HG02981 (cell line): Measurements from ENCODE around the gene IVNS1ABP.
A peak's percentile ranks its signal among the peaks of the same experiment; 100 is the strongest.
"Not testable (repeated sequence)": the region's sequence is repeated elsewhere in the genome, so short reads cannot be mapped to it uniquely, and the experiment has no call there.

Source experiments
- ATAC-seq: cut with Tn5 transposase; IDR thresholded peaks from one replicate; pipeline ENCODE4 v1.9.1; 2021; ENCODE audit warnings: mild to moderate bottlenecking, moderate library complexity; ENCODE audit not compliant: unreplicated experiment

The IVNS1ABP gene

DNA sequence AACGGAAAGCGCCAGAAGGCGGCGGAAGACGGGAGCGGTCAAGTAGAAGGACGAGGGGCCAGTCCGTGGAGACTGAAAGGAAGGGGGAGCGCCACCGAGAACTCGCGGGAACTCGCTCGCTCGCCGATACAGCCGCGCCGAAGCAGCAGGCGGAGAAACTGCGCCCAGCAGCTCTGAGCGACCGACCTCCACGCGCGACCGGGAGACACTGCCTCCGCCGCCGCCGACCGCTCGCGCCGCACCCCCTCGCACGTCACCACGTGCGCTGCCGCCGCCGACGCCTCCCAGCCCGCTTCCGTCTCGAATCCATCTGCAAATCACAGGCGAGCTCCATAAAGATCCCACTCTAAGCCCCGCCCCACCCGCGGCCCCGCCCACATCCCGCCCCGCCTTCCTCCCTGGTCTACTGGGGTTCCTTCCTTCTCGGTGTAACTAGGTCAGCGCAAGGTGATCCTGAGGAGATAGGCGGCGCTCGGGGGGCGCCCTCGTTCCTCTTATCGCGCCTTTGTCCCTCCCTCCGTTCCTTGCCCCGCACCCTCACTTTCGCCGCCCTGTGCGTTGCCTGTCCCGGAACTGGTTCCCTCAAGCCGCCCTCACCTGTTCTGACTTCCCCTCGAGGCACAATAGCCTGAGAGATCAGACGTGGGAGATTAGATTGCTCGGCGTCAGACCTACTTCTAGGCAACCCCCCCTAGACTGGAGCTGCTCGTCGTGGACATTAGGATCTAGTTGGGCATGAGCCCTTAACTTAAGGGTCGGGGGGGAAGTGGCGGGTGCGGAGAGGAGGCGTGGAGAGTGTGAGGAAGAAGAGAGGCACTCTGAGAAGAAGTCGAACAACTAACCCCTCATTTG lies at the start of gene IVNS1ABP:
Gene IVNS1ABP (minus strand): TSS at position 210 of the 852 bp plus-strand sequence. CDS start 7,750 bp downstream, outside the sequence.
- ATAC-seq = peak; percentile 67

GRCh38 chr1:185365951-185366350 lies 48.9 kb upstream of the IVNS1ABP start:
- ATAC-seq = no peak

DNA sequence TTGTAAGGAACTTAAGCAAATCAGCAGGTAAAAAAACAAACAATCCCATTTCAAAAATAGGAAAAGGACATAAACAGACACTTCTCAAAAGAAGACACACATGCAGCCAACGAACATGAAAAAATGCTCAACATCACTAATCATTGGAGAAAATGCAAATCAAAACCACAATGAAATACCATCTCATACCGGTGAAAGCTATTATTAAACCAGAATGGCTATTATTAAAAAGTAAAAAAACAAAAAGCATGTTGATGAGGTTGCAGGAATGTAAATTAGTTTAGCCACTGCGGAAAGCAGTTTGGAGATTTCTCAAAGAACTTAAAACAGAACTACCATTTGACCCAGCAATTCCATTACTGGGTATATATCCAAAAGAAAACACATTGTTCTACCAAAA lies 47.5 kb upstream of the IVNS1ABP start:
- not testable (repeated sequence) for ATAC-seq

DNA sequence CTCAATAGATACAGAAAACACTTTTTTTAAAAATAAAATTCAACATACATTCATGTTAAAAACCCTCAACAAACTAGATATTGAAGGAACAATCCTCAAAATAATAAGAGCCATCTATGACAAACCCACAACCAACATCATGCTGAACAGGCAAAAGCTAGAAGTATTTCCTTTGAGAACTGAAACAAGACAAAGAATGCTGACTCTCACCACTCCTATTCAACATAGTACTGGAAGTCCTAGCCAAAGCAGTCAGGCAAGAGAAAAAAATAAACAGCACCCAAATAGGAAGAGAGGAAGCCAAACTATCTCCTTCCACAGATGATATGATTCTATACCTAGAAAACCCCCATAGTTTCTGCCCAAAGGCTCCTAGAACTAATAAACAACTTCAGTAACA lies 46.2 kb upstream of the IVNS1ABP start:
- no peak for ATAC-seq

GRCh38 chr1:185360714-185361113 lies 43.7 kb upstream of the IVNS1ABP start:
- no peak for ATAC-seq

DNA sequence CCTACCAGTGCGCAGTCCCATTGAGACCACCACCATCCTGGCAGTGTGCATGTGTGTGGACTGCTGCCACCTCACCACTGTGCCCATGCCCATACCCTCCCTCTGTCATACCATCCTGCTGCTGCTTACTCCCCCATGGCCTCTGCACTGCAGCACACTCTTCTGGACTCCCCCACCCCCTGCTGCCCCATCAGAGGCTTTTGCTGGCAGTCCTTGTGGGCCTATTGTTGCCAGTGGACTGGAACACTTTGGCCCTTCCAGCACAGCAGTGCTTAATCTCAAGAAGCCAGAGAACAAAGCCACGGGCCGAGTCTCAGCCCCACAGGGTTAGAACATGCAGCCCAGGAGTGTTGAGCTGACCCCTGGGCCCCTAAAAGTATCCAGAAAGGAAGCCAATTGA lies 41.9 kb upstream of the IVNS1ABP start:
- no peak for ATAC-seq

DNA sequence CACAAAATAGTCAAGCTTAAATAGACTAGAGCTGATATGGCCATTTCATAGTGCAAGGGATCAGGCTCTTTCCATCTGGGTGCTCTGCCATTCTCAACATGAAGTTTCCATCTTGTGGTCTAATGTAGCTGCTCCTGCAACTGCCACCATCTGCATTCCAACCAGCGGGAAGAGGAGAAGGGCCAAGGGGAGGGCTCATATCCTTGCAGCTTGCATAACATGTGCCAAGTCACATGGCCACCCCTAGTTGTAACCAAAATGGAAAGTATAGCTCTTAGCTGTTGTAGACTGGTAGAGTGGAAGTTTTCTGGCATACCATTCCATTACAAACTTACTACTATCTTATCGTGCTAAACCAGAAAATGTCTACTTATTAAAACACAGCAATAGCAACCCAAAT lies 38.9 kb upstream of the IVNS1ABP start:
- no peak for ATAC-seq

- no peak for ATAC-seq
Observed at GRCh38 chr1:185353124-185353523, 36.1 kb upstream of the IVNS1ABP start.

DNA sequence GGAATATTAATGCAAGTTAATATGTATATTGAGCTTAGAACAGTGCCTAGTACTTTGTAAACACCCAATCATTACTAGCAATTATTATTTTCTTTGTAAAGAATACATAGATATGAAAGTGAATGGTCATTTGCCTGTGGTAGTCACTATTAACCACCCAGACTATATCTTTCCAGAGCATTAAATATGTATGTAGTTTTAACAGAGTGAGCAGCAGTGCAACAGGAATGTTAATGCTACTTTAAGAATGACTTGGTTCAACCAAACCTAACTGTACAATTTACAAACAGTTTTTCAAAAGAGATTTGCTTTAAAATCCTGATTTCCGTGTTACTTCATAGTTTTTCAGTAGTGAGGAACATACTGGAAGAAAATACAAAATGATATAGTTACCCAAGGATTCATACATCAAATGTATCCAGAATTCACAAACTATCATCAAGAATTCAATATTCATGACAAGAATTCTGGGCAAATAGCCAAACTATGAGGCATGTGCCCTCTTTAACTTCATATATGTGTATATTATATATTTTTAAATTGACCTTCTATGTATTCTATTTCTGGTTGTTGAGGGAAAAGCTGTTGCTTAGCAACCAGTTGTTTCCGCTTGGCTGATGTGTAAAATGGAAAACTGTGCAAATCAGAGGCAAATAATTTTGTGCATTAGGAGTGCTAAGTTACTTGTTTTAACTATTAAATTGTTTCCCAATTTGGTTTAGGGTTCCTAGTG lies 34.9 kb upstream of the IVNS1ABP start:
- no peak for ATAC-seq

GRCh38 chr1:185350027-185350442 lies 33.0 kb upstream of the IVNS1ABP start:
- no peak for ATAC-seq

GRCh38 chr1:185349556-185349955 lies 32.5 kb upstream of the IVNS1ABP start:
- ATAC-seq = no peak

DNA sequence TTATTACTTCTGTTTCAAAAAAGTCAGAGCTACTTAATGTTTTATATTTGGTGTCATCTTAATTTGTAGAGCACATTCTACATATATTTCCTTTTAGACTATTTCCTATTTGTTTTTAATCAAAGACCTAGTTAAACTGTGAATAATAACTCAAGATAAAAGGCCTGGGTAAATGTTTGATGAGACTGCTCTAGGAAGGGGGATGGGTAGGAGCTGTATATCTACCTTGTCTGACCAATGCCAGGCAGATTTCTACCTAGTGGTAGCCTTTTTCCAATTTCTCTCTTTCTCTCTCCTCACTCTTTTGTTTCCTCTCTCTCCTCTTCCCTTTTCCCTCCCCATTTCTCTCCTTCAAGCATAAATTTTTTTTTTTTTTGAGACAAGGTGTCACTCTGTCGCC lies 31.9 kb upstream of the IVNS1ABP start:
- ATAC-seq = no peak

GRCh38 chr1:185348296-185348695 lies 31.3 kb upstream of the IVNS1ABP start:
- ATAC-seq = no peak

GRCh38 chr1:185345913-185346720 lies 29.1 kb upstream of the IVNS1ABP start:
- ATAC-seq = no peak

DNA sequence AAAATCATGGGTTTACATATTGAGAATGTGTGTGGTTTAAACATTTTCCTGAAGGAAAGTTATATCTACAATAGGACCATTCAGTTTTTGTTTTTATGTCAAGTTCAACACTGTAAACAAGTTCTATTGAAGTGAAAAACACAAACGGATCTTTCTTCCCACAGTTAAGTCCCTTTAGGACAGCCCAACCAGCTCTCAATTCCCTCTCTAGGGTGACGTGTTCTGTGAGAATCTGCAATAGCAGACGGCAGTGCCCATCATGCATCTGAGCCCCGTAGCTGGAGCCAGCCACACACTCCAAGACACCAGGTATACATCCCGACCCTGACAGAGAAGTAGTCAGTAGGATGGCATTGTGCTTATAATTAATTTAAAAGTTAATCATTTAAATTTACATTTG lies 26.3 kb upstream of the IVNS1ABP start:
- no peak for ATAC-seq

DNA sequence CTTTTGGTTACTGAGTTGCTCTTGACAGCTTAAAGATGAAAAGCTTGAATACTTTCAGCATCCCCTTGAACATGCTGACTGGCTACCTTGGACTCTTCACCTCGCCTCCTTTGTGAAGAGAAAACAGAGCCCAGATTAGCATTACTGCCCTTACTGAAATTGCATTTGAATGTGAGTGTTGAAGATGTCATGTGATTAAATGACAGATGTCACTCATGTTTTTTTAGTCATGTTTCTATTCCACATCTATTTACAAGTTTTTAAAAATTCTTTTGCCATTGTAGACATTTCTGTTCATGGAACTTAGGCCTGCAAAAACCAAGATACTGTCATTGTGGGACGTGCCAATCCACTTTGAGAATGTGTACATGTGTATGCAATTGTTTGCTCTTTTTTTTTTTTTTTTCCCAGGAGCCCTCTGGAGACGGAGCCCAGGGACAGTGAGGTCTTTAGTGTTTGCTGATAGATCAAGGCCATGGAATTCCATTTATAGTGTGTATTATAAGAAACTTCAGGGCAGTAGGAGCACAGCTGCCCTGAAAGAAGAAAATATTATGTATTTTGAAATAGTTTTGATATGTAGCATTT lies 25.7 kb upstream of the IVNS1ABP start:
- ATAC-seq = no peak

- ATAC-seq = no peak
Observed at GRCh38 chr1:185342017-185342416, 25.0 kb upstream of the IVNS1ABP start.

GRCh38 chr1:185341196-185341781 lies 24.2 kb upstream of the IVNS1ABP start:
- ATAC-seq = no peak

DNA sequence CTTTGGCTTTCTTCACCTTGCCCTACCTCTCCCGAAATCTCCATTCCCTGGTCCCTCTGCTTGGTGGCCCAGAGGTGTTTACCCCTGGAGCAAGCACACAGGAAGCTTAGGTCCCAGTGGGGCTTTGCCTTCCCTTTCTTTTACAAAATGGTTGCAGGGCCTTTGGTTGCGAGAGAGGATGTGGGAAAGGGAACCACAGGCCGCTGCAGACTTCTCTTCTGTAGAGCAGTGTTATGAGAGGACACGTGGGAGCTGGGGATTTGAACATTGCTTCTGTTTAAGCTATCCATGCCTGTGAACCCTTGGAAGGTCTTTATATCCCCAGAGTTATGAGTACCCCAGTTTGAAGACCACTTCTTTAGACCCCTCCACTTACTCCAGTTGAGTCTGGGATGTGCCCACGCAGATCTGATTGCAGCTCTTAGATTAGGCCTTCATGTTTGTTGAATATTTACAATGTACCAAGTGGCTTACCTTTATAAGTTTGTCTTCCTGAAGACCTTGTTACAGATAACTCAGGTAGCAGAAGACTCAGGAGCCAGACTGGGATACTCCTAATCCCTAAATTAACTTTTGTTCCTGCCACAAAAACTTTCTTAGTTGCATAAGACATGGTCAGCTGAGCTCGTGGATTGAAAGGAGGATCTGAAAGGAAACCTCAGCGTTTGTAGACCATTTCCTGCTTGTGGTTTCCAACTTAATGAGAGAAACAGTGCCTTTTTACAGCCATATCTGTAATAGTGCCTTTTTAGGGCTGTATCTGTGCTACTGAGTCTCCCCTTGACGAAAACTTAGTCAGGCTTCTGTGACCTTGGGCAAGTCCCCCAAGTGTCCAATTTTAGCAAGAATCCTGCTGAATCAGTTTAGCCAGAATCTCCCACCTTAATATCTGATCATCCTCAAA lies 21.9 kb upstream of the IVNS1ABP start:
- peak; percentile 90 for ATAC-seq
